ENCODE measurements around the gene SLC46A2. TPM values are rescaled to one million over a fixed set of nuclear protein-coding genes. Genes with fewer than 3 reads are reported as not detected.

The SLC46A2 gene
- polyA plus RNA-seq, 1 donor from 2014 or later, result not detected

GRCh38 chr9:112841261-112841660 is 49.4 kb downstream of the SLC46A2 start:
- no peak overlapping the region for H3K9ac ChIP-seq (ENCODE audit: low read length)
- H2AFZ ChIP-seq (ENCODE audit: low read depth, low read length), result no peak overlapping the region
- no peak overlapping the region for H3K27ac ChIP-seq (ENCODE audit: low read length)
- no peaks in the 10 kb centered on the region for H3K79me2 ChIP-seq (replicated peaks; ENCODE audit: insufficient read depth, low read length)
- H3F3A ChIP-seq (ENCODE audit: insufficient read depth, low read length, poor library complexity, severe bottlenecking), result no peaks in the 10 kb centered on the region
- no peaks in the 10 kb centered on the region for H3K27me3 ChIP-seq (ENCODE audit: insufficient read depth, low read depth, low read length)
- H3K9me3 ChIP-seq (ENCODE audit: low read length), result no peaks in the 10 kb centered on the region
- no peak overlapping the region for H3K4me2 ChIP-seq (ENCODE audit: low read length)
- TF ChIP-seq SMC3 (conservative IDR thresholded peaks at IDR 0.05; ENCODE audit: poor library complexity), result no peak
- H4K20me1 ChIP-seq (ENCODE audit: insufficient read depth), result no peaks in the 10 kb centered on the region
- peaks cover 16% of the 10 kb centered on the region for H3K36me3 ChIP-seq (ENCODE audit: insufficient read depth, low read length)
- H3K4me3 ChIP-seq (ENCODE audit: low read length), result no peak overlapping the region
- H3K9me2 ChIP-seq (ENCODE audit: insufficient read depth, low read length), result no peaks in the 10 kb centered on the region

- TF ChIP-seq RAD21 (conservative IDR thresholded peaks at IDR 0.05) (no peak), CTCF (IDR thresholded peaks at IDR 0.05; ENCODE audit: poor library complexity, severe bottlenecking) (no peak), EP300 (conservative IDR thresholded peaks at IDR 0.05; ENCODE audit: poor library complexity, severe bottlenecking) (no peak), EZH2 (IDR thresholded peaks at IDR 0.05; ENCODE audit: borderline replicate concordance, insufficient read depth, low read length, poor library complexity, severe bottlenecking) (no peak), SMC3 (conservative IDR thresholded peaks at IDR 0.05; ENCODE audit: poor library complexity) (no peak), REST (IDR thresholded peaks at IDR 0.05; ENCODE audit: borderline replicate concordance) (no peak), MXI1 (conservative IDR thresholded peaks at IDR 0.05; ENCODE audit: poor library complexity, severe bottlenecking) (no peak), TAF1 (IDR thresholded peaks at IDR 0.05; ENCODE audit: low read depth) (no peak), POLR2AphosphoS5 (IDR thresholded peaks at IDR 0.05) (no peak)
- no peaks in the 10 kb centered on the region for H3K27me3 ChIP-seq (ENCODE audit: insufficient read depth, low read depth, low read length)
- no peaks in the 10 kb centered on the region for H3F3A ChIP-seq (ENCODE audit: insufficient read depth, low read length, poor library complexity, severe bottlenecking)
- H3K27ac ChIP-seq (ENCODE audit: low read length), result no peak overlapping the region
- H3K79me2 ChIP-seq (replicated peaks; ENCODE audit: insufficient read depth, low read length), result no peaks in the 10 kb centered on the region
- H3K4me2 ChIP-seq (ENCODE audit: low read length), result no peak overlapping the region
- H2AFZ ChIP-seq (ENCODE audit: low read depth, low read length), result no peak overlapping the region
- peaks cover 16% of the 10 kb centered on the region for H3K36me3 ChIP-seq (ENCODE audit: insufficient read depth, low read length)
- H3K9ac ChIP-seq (ENCODE audit: low read length), result no peak overlapping the region
- no peaks in the 10 kb centered on the region for H4K20me1 ChIP-seq (ENCODE audit: insufficient read depth)
- no peaks in the 10 kb centered on the region for H3K9me2 ChIP-seq (ENCODE audit: insufficient read depth, low read length)
- no peaks in the 10 kb centered on the region for H3K9me3 ChIP-seq (ENCODE audit: low read length)
- H3K4me3 ChIP-seq (ENCODE audit: low read length), result no peak overlapping the region
These were observed 51.3 kb downstream of the SLC46A2 start for GRCh38 chr9:112839331-112839730.

GRCh38 chr9:112838342-112838741 is 52.3 kb downstream of the SLC46A2 start:
- Histone ChIP-seq H2AFZ (ENCODE audit: low read depth, low read length) (no peak overlapping the region), H3K4me2 (ENCODE audit: low read length) (no peak overlapping the region), H3K79me2 (replicated peaks; ENCODE audit: insufficient read depth, low read length) (no peaks in the 10 kb centered on the region), H3K27me3 (ENCODE audit: insufficient read depth, low read depth, low read length) (no peaks in the 10 kb centered on the region), H3K9ac (ENCODE audit: low read length) (no peak overlapping the region), H3K36me3 (ENCODE audit: insufficient read depth, low read length) (peaks cover 21% of the 10 kb centered on the region), H3K27ac (ENCODE audit: low read length) (no peak overlapping the region), H3K9me2 (ENCODE audit: insufficient read depth, low read length) (no peaks in the 10 kb centered on the region), H3K4me3 (ENCODE audit: low read length) (no peak overlapping the region), H4K20me1 (ENCODE audit: insufficient read depth) (no peaks in the 10 kb centered on the region), H3F3A (ENCODE audit: insufficient read depth, low read length, poor library complexity, severe bottlenecking) (no peaks in the 10 kb centered on the region), H3K9me3 (ENCODE audit: low read length) (no peaks in the 10 kb centered on the region)
- TF ChIP-seq REST (IDR thresholded peaks at IDR 0.05; ENCODE audit: borderline replicate concordance) (no peak), RAD21 (conservative IDR thresholded peaks at IDR 0.05) (no peak), TAF1 (IDR thresholded peaks at IDR 0.05; ENCODE audit: low read depth) (no peak), EP300 (conservative IDR thresholded peaks at IDR 0.05; ENCODE audit: poor library complexity, severe bottlenecking) (no peak), CTCF (IDR thresholded peaks at IDR 0.05; ENCODE audit: poor library complexity, severe bottlenecking) (no peak), POLR2AphosphoS5 (IDR thresholded peaks at IDR 0.05) (no peak), EZH2 (IDR thresholded peaks at IDR 0.05; ENCODE audit: borderline replicate concordance, insufficient read depth, low read length, poor library complexity, severe bottlenecking) (no peak), MXI1 (conservative IDR thresholded peaks at IDR 0.05; ENCODE audit: poor library complexity, severe bottlenecking) (no peak), SMC3 (conservative IDR thresholded peaks at IDR 0.05; ENCODE audit: poor library complexity) (no peak)

Measured in neural cell (in vitro differentiated cells).